ENCODE data around the gene DCAF8L1. TPM values are rescaled to one million over a fixed set of nuclear protein-coding genes. Genes with fewer than 3 reads are reported as not detected.

The DCAF8L1 gene
- total RNA-seq, result not detected
- not detected for polyA plus RNA-seq (ENCODE audit: insufficient read depth in 1 of 8, insufficient read length in 8 of 8, low replicate concordance in 1 of 8)
- long read RNA-seq, donor 1, result 0 reads
- long read RNA-seq, donor 2, result 0 reads
- long read RNA-seq, donor 3, result 0 reads
- long read RNA-seq, donor 4, result 0 reads
- long read RNA-seq, donor 5, result 0 reads
- long read RNA-seq, donor 6, result 0 reads
- long read RNA-seq, donor 7, result 0 reads
- long read RNA-seq, donor 8, result 0 reads
- long read RNA-seq, donor 9, result 0 reads
- long read RNA-seq, donor 10, result 0 reads
- long read RNA-seq, donor 11, result 0 reads

GRCh38 chrX:27981349-27981748 is at the start of gene DCAF8L1:
DCAF8L1 (minus strand) TSS chrX:27981449; CDS start chrX:27981334, 115 bp downstream.
- Histone ChIP-seq H3K36me3 (ENCODE audit: control insufficient read depth, insufficient read depth, low read length) (no peaks in the 10 kb centered on the region), H3K27me3 (ENCODE audit: control insufficient read depth, insufficient read depth, low read length) (no peaks in the 10 kb centered on the region), H3K27ac (ENCODE audit: low read length) (no peak within 1 kb of the TSS), H3K9me3 (replicated peaks; ENCODE audit: control insufficient read depth, low read depth, low read length) (no peaks in the 10 kb centered on the region), H3K4me3 (ENCODE audit: low read length) (no peak within 1 kb of the TSS), H3K4me1 (ENCODE audit: control insufficient read depth, insufficient read depth, low read length) (no peaks in the 10 kb centered on the region)
- DNase-seq, result no peak
- WGBS (ENCODE audit: insufficient coverage), result 90% methylated on average over 10 of the region's 14 CpGs

- WGBS (ENCODE audit: insufficient coverage), result no CpG with 5 or more reads among the region's 2 CpGs
- Histone ChIP-seq H3K36me3 (ENCODE audit: control insufficient read depth, insufficient read depth, low read length) (no peaks in the 10 kb centered on the region), H3K27me3 (ENCODE audit: control insufficient read depth, insufficient read depth, low read length) (no peaks in the 10 kb centered on the region), H3K27ac (ENCODE audit: low read length) (no peak overlapping the region), H3K9me3 (replicated peaks; ENCODE audit: control insufficient read depth, low read depth, low read length) (no peaks in the 10 kb centered on the region), H3K4me3 (ENCODE audit: low read length) (no peak overlapping the region), H3K4me1 (ENCODE audit: control insufficient read depth, insufficient read depth, low read length) (no peaks in the 10 kb centered on the region)
- no peak for DNase-seq
Measured at GRCh38 chrX:28022371-28022770, 41.1 kb upstream of the DCAF8L1 start.

DNA sequence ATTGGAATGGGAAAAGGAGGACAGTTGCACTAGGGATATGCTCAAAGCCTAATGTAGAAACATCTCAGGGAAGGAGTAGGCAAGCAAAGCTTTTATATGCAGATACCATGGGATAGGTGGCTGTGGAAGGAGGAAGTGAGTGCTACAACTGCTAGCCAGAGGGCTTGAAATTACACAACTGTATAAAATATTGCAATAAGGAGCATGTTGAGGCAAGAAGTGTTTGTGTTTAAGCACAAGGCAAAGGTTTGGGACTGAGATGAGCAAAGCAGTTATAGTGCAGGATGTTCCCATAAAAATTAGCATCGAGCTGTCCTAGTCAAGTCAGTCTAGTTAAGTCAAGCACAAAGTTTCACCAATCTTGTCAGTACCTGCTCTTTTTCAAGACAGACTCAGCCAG is 35.6 kb upstream of the DCAF8L1 start:
- Histone ChIP-seq H3K36me3 (ENCODE audit: control insufficient read depth, insufficient read depth, low read length) (no peaks in the 10 kb centered on the region), H3K4me3 (ENCODE audit: low read length) (no peak overlapping the region), H3K27me3 (ENCODE audit: control insufficient read depth, insufficient read depth, low read length) (no peaks in the 10 kb centered on the region), H3K9me3 (replicated peaks; ENCODE audit: control insufficient read depth, low read depth, low read length) (no peaks in the 10 kb centered on the region), H3K4me1 (ENCODE audit: control insufficient read depth, insufficient read depth, low read length) (no peaks in the 10 kb centered on the region), H3K27ac (ENCODE audit: low read length) (no peak overlapping the region)
- no peak for DNase-seq
- WGBS (ENCODE audit: insufficient coverage), result no CpG with 5 or more reads among the region's 1 CpG

DNA sequence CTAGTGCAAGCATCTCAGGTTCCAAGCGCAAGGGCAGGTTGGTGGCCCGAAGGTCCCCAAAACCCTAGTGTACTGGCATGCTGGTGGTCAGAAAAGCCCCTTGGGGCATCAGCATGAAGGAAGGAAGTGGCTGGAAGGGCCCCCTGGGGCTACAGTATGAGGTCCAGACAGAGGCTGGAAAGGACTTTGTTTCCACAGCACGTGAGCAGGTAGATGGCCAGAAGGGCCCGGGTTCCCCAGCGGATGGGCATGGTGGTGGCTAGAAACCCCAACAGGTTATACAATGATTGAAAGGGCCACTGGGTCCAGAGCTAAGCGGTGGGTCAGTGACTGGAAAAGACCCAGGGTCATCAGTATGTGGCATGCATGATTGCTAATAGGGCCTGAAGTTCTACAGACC is 34.7 kb upstream of the DCAF8L1 start:
- no peaks in the 10 kb centered on the region for H3K9me3 ChIP-seq (replicated peaks; ENCODE audit: control insufficient read depth, low read depth, low read length)
- 90% methylated on average over 6 of the region's 6 CpGs for WGBS (ENCODE audit: insufficient coverage)
- H3K27me3 ChIP-seq (ENCODE audit: control insufficient read depth, insufficient read depth, low read length), result no peaks in the 10 kb centered on the region
- no peak overlapping the region for H3K27ac ChIP-seq (ENCODE audit: low read length)
- no peak overlapping the region for H3K4me3 ChIP-seq (ENCODE audit: low read length)
- H3K4me1 ChIP-seq (ENCODE audit: control insufficient read depth, insufficient read depth, low read length), result no peaks in the 10 kb centered on the region
- no peak for DNase-seq
- H3K36me3 ChIP-seq (ENCODE audit: control insufficient read depth, insufficient read depth, low read length), result no peaks in the 10 kb centered on the region

DNA sequence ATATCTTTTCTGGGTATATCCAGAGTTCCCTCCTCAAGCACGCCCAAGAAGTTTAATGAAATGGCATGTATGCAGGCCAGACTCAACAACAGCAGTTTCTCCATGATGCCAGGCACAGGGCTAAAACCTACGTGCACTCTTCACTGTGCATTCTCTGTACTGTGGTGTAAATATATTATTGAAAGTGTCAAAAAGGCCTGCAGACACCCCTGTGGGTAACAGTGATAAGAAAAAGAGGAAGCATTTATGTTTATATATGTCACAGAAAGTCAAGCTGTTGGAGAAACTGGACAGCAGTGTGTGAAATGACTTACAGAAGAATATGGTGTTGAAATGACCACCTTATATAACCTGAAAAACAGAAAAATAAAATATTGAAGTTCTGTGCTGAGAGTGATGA is 29.6 kb upstream of the DCAF8L1 start:
- no peak for DNase-seq

DNA sequence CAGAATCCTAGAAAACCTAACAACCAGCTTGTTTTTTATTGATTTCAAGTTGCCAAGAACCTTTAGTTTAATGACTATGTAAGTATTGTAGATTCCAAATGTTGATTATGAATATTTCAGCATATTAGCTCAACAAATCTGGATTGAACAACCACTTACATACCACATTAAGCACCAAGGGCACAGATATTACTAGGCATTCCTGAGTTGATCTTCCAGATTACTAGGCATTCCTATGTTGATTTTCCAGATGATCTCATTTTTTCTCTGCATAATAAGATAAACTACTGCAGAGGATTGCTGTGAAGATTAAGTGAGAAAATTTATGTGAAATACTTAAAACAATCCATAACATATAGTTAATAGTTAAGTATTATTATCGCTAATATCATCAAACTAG is 17.4 kb upstream of the DCAF8L1 start:
- no peaks in the 10 kb centered on the region for H3K27me3 ChIP-seq (ENCODE audit: control insufficient read depth, insufficient read depth, low read length)
- no peaks in the 10 kb centered on the region for H3K36me3 ChIP-seq (ENCODE audit: control insufficient read depth, insufficient read depth, low read length)
- no peak overlapping the region for H3K4me3 ChIP-seq (ENCODE audit: low read length)
- no peaks in the 10 kb centered on the region for H3K9me3 ChIP-seq (replicated peaks; ENCODE audit: control insufficient read depth, low read depth, low read length)
- no peak for DNase-seq
- H3K4me1 ChIP-seq (ENCODE audit: control insufficient read depth, insufficient read depth, low read length), result no peaks in the 10 kb centered on the region
- WGBS (ENCODE audit: insufficient coverage), result no CpG with 5 or more reads among the region's 1 CpG
- H3K27ac ChIP-seq (ENCODE audit: low read length), result no peak overlapping the region

More for the DNA sequence above, 29.6 kb upstream of the DCAF8L1 start:
- Histone ChIP-seq H3K36me3 (ENCODE audit: control insufficient read depth, insufficient read depth, low read length) (no peaks in the 10 kb centered on the region), H3K27ac (ENCODE audit: low read length) (no peak overlapping the region), H3K4me3 (ENCODE audit: low read length) (no peak overlapping the region), H3K9me3 (replicated peaks; ENCODE audit: control insufficient read depth, low read depth, low read length) (no peaks in the 10 kb centered on the region), H3K27me3 (ENCODE audit: control insufficient read depth, insufficient read depth, low read length) (no peaks in the 10 kb centered on the region), H3K4me1 (ENCODE audit: control insufficient read depth, insufficient read depth, low read length) (no peaks in the 10 kb centered on the region)
- no CpG with 5 or more reads among the region's 2 CpGs for WGBS (ENCODE audit: insufficient coverage)

DNA sequence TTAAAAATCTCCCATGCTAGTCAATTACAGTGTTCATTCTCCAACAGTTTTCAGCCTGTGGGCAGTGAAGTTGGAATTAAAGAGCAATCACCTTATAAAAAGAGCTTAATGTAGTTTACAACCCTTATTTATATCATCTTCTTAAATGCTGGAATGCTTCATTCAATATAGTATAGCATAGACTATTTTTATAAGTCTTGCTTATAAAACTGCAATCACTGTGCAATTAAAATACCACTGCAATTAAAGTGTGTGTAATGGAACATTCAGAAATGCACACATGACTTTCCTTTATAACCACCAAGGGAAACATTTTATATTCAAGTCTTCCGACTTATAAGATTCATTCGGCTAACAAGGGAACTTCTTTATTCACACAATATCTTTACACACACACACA is 16.4 kb upstream of the DCAF8L1 start:
- no CpG with 5 or more reads among the region's 2 CpGs for WGBS (ENCODE audit: insufficient coverage)

DNA sequence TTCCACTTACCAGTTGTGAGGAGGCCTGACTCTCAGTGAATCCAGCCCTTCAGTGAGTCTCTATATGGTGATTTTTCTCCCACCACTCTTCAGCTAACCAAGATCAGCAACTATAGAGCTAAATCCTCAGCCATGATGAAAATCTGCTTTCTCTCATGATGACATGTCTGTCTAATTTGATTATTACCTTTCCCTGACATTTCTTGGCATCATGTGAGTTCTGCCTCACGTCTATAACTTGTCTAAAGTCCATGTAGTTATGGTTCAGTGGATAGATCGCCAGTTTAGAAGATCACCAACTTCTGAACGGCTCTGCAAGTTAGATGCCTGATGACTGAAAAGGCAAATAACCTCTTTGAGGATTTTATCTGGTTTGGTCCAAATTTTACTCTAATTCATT is 14.9 kb upstream of the DCAF8L1 start:
- Histone ChIP-seq H3K9me3 (replicated peaks; ENCODE audit: control insufficient read depth, low read depth, low read length) (no peaks in the 10 kb centered on the region), H3K36me3 (ENCODE audit: control insufficient read depth, insufficient read depth, low read length) (no peaks in the 10 kb centered on the region), H3K4me3 (ENCODE audit: low read length) (no peak overlapping the region), H3K4me1 (ENCODE audit: control insufficient read depth, insufficient read depth, low read length) (no peaks in the 10 kb centered on the region), H3K27ac (ENCODE audit: low read length) (no peak overlapping the region), H3K27me3 (ENCODE audit: control insufficient read depth, insufficient read depth, low read length) (no peaks in the 10 kb centered on the region)
- WGBS (ENCODE audit: insufficient coverage), result no CpG with 5 or more reads among the region's 3 CpGs
- DNase-seq, result no peak

More for the DNA sequence above, 16.4 kb upstream of the DCAF8L1 start:
- no peak overlapping the region for H3K27ac ChIP-seq (ENCODE audit: low read length)
- H3K9me3 ChIP-seq (replicated peaks; ENCODE audit: control insufficient read depth, low read depth, low read length), result no peaks in the 10 kb centered on the region
- H3K36me3 ChIP-seq (ENCODE audit: control insufficient read depth, insufficient read depth, low read length), result no peaks in the 10 kb centered on the region
- no peaks in the 10 kb centered on the region for H3K27me3 ChIP-seq (ENCODE audit: control insufficient read depth, insufficient read depth, low read length)
- no peaks in the 10 kb centered on the region for H3K4me1 ChIP-seq (ENCODE audit: control insufficient read depth, insufficient read depth, low read length)
- DNase-seq, result no peak
- H3K4me3 ChIP-seq (ENCODE audit: low read length), result no peak overlapping the region

DNA sequence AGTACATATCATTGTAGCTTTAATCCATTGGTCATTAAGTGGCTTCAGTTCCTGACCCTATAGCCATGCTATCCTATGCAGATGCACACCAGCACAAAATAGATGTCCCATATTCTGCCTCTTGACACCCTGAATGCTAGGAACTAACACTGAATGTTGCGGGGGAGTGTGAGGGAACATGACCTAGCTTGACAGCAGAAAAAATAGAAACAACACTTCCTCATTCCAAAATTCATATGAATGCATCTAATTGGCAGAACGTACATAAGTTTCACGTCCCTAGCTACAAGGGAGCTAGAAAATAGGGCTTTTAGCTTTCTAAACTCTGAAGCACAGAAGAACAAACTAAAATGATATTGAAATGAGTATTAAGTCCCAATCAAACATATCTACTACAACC is 14.4 kb upstream of the DCAF8L1 start:
- Histone ChIP-seq H3K4me1 (ENCODE audit: control insufficient read depth, insufficient read depth, low read length) (no peaks in the 10 kb centered on the region), H3K27me3 (ENCODE audit: control insufficient read depth, insufficient read depth, low read length) (no peaks in the 10 kb centered on the region), H3K36me3 (ENCODE audit: control insufficient read depth, insufficient read depth, low read length) (no peaks in the 10 kb centered on the region), H3K4me3 (ENCODE audit: low read length) (no peak overlapping the region), H3K27ac (ENCODE audit: low read length) (no peak overlapping the region), H3K9me3 (replicated peaks; ENCODE audit: control insufficient read depth, low read depth, low read length) (no peaks in the 10 kb centered on the region)
- no CpG with 5 or more reads among the region's 3 CpGs for WGBS (ENCODE audit: insufficient coverage)
- DNase-seq, result no peak

DNA sequence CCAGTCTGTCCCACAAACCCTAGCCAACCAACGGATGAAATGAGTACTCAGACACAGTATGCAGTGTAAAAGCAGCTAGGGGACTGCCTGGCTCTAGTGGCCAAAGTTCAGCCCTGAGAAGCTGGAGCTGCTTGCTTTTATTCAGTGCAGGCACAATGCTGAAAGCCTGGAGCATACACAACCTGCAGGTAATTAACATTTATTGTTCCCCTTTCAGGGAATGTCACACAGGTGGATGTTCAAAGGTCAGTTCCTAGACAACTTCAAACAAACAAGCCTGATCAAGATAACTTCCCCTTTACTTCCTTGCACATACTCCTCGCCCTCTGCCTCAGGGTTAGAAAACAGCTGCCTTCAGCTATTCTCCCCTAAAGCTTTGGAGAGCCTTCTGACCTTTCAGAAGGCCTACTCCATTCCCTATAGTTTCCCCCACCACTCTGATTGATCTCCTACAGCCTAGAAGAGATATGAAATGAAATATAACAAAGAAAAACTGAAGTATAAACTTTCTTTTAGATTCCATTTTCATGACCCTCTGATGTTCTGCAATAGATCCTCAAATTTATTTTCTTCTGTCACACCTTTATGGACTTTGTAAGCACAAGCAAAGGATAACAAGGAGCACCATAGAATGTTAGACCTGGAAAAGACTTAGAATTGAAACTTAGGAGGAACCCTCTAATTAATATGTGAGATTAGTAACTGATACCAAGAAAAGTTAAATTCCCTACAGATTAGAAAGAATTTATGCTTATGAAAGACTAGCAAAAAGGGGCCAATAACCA is 6.8 kb upstream of the DCAF8L1 start:
- Histone ChIP-seq H3K4me3 (ENCODE audit: low read length) (no peak overlapping the region), H3K27ac (ENCODE audit: low read length) (no peak overlapping the region), H3K27me3 (ENCODE audit: control insufficient read depth, insufficient read depth, low read length) (no peaks in the 10 kb centered on the region), H3K36me3 (ENCODE audit: control insufficient read depth, insufficient read depth, low read length) (no peaks in the 10 kb centered on the region), H3K9me3 (replicated peaks; ENCODE audit: control insufficient read depth, low read depth, low read length) (no peaks in the 10 kb centered on the region), H3K4me1 (ENCODE audit: control insufficient read depth, insufficient read depth, low read length) (no peaks in the 10 kb centered on the region)
- no peak for DNase-seq
- 28% methylated on average over 2 of the region's 2 CpGs for WGBS (ENCODE audit: insufficient coverage)

Measured in muscle of leg (tissue), 16 donors.